Lung (tissue), 12 donors: ENCODE measurements around the gene ADNP2. TPM values are rescaled to one million over a fixed set of nuclear protein-coding genes. Genes with fewer than 3 reads are reported as not detected.
"Not testable (repeated sequence)": the region's sequence is repeated elsewhere in the genome, so short reads cannot be mapped to it uniquely, and the experiment has no call there.

Source experiments
- ATAC-seq: fragments of 200-7000 bp; cut with Tn5 transposase; one replicate; pipeline ENCODE4 v1.9.1; 2020; ENCODE audit warnings: moderate number of reproducible peaks; ENCODE audit not compliant: insufficient read depth, low FRiP score
- DNase-seq, 3 donors: peaks; one replicate each; pipeline ENCODE4 v3.0.0-alpha.2; 2013 to 2017
- H3K27ac ChIP-seq, 2 donors: one replicate each; pipeline ENCODE4 v1.5.1; 2013; ENCODE audit warnings: mild to moderate bottlenecking in 2 of 2, moderate library complexity in 2 of 2, control low read depth in 1 of 2, inconsistent platforms in 1 of 2, low read depth in 1 of 2, low read length in 1 of 2
- H3K27me3 ChIP-seq, 3 donors: one replicate each; pipeline ENCODE4 v1.5.1; 2013; ENCODE audit warnings: low read length in 2 of 3; ENCODE audit not compliant: control insufficient read depth in 3 of 3, insufficient read depth in 3 of 3
- H3K36me3 ChIP-seq, 4 donors: one replicate each; pipeline ENCODE4 v1.5.1; 2013; ENCODE audit warnings: low read length in 4 of 4, mild to moderate bottlenecking in 1 of 4, moderate library complexity in 1 of 4; ENCODE audit not compliant: control insufficient read depth in 4 of 4, insufficient read depth in 4 of 4
- H3K4me1 ChIP-seq, 5 donors: one replicate each; pipeline ENCODE4 v1.5.1; 2013; ENCODE audit warnings: low read length in 5 of 5, mild to moderate bottlenecking in 2 of 5, moderate library complexity in 1 of 5; ENCODE audit not compliant: control insufficient read depth in 5 of 5, insufficient read depth in 5 of 5
- H3K4me3 ChIP-seq: one replicate; pipeline ENCODE4 v1.5.1; 2013; ENCODE audit warnings: mild to moderate bottlenecking, control low read depth, moderate library complexity
- H3K9ac ChIP-seq, 2 donors: one replicate each; pipeline ENCODE4 v1.5.1; 2013; ENCODE audit warnings: low read length in 2 of 2, control low read depth in 1 of 2; ENCODE audit not compliant: insufficient read depth in 1 of 2
- H3K9me3 ChIP-seq, 4 donors: one replicate each; pipeline ENCODE4 v1.5.1; 2013; ENCODE audit warnings: low read length in 3 of 4, mild to moderate bottlenecking in 1 of 4, moderate library complexity in 1 of 4; ENCODE audit not compliant: control insufficient read depth in 4 of 4, insufficient read depth in 3 of 4
- CTCF ChIP-seq: IDR thresholded peaks from 2 replicates; pipeline ENCODE4 v1.5.1; 2012; ENCODE audit warnings: mild to moderate bottlenecking; ENCODE audit errors: control extremely low read depth, extremely low read depth
- WGBS, 2 donors: extraction: QIAGEN DNeasy Blood & Tissue Kit; methylation state at CpG; one replicate each; pipeline ENCODE4 v1.1.7; 2013; 5-methylcytosine and 5-hydroxymethylcytosine counted together
- polyA plus RNA-seq, 2 donors: library from polyadenylated mRNA; stranded (reverse); fragments of 200-250 nt; gene quantifications; one replicate each; pipeline ENCODE4 v1.2.1, GENCODE V29; 2013
- total RNA-seq, 2 donors: library from RNA; depleted of rRNA in 1 of 2; stranded (reverse); fragments of >200 nt in 1 of 2; gene quantifications; one replicate each; pipeline ENCODE4 v1.2.1, GENCODE V29; 2014 to 2021
- donor health status: control.
- donor health status: control.
- donor health status: Bipolar disorder and iron deficiency.
- donor health status: healthy.
- donor health status: DM: yes; HTN: yes; CAD: no.

Gene ADNP2
- total and polyA plus RNA-seq, 4 donors, result 4.9 to 16.3 (median 12.1) TPM

GRCh38 chr18:80161781-80162417, 52.8 kb downstream of the ADNP2 start:
- Histone ChIP-seq H3K36me3 (peaks cover 0 to 3% (median 0%) of the 10 kb centered on the region in 4 donors), H3K4me3 (no peak overlapping the region), H3K27me3 (no peaks in the 10 kb centered on the region), H3K9ac (no peak overlapping the region), H3K27ac (no peak overlapping the region), H3K4me1 (no peaks in the 10 kb centered on the region), H3K9me3 (peaks cover 0 to 9% (median 4%) of the 10 kb centered on the region in 4 donors)
- WGBS, 2 donors, result 86 to 90% methylated on average over 7 of the region's 7 CpGs
- DNase-seq, result no peak
- TF ChIP-seq CTCF, result no peak
- ATAC-seq, result no peak

GRCh38 chr18:80163183-80163582, 54.1 kb downstream of the ADNP2 start:
- no peak for TF ChIP-seq CTCF
- no peak overlapping the region for H3K4me3 ChIP-seq
- H3K27me3 ChIP-seq, result no peaks in the 10 kb centered on the region
- peaks cover 0 to 3% (median 0%) of the 10 kb centered on the region in 5 donors for H3K4me1 ChIP-seq
- H3K36me3 ChIP-seq, result peaks cover 0 to 3% (median 0%) of the 10 kb centered on the region in 4 donors
- no peak for ATAC-seq
- peaks cover 0 to 9% (median 4%) of the 10 kb centered on the region in 4 donors for H3K9me3 ChIP-seq
- H3K27ac ChIP-seq, result no peak overlapping the region
- no peak overlapping the region for H3K9ac ChIP-seq
- DNase-seq, result no peak
- WGBS, 2 donors, result 96 to 98% methylated on average over 7 of the region's 7 CpGs

GRCh38 chr18:80164727-80165355, 55.8 kb downstream of the ADNP2 start:
- 85 to 89% methylated on average over 9 of the region's 9 CpGs for WGBS, 2 donors

GRCh38 chr18:80166240-80166639, 57.2 kb downstream of the ADNP2 start:
- H3K4me1 ChIP-seq, result peaks cover 0 to 3% (median 0%) of the 10 kb centered on the region in 5 donors
- no peak overlapping the region for H3K27ac ChIP-seq
- no peak overlapping the region for H3K4me3 ChIP-seq
- DNase-seq (no peak), ATAC-seq (no peak)
- H3K36me3 ChIP-seq, result no peaks in the 10 kb centered on the region
- H3K9me3 ChIP-seq, result peaks cover 0 to 8% (median 4%) of the 10 kb centered on the region in 4 donors
- H3K9ac ChIP-seq, result no peak overlapping the region
- H3K27me3 ChIP-seq, result no peaks in the 10 kb centered on the region
- 93% methylated on average over 10 of the region's 10 CpGs for WGBS, 2 donors
- no peak for TF ChIP-seq CTCF

More at GRCh38 chr18:80164727-80165355, 55.8 kb downstream of the ADNP2 start:
- not testable (repeated sequence) for H3K27ac ChIP-seq, H3K9ac ChIP-seq, H3K9me3 ChIP-seq, H3K4me1 ChIP-seq, H3K27me3 ChIP-seq, H3K36me3 ChIP-seq, ATAC-seq, H3K4me3 ChIP-seq, DNase-seq
